Parathyroid adenoma (tissue), 2 donors: ENCODE results near the gene CAMK2B.
A peak's percentile ranks its signal among the peaks of the same experiment; 100 is the strongest.

Experiments
- H2AFZ ChIP-seq: fragments of 300-600 bp; sonication (generic); one replicate; pipeline ENCODE4 v1.7.0; 2017; ENCODE audit warnings: antibody characterized with exemption, mild to moderate bottlenecking
- H3K27ac ChIP-seq: fragments of 300-600 bp; sonication (generic); one replicate; pipeline ENCODE4 v1.7.0; 2017
- H3K27me3 ChIP-seq: fragments of 300-600 bp; sonication (generic); one replicate; pipeline ENCODE4 v1.7.0; 2017; ENCODE audit warnings: low read length; ENCODE audit not compliant: control insufficient read depth, insufficient read depth
- H3K36me3 ChIP-seq: fragments of 300-600 bp; sonication (generic); one replicate; pipeline ENCODE4 v1.7.0; 2017; ENCODE audit warnings: low read length; ENCODE audit not compliant: control insufficient read depth, insufficient read depth
- H3K4me1 ChIP-seq: fragments of 300-600 bp; sonication (generic); one replicate; pipeline ENCODE4 v1.7.0; 2017; ENCODE audit warnings: control low read depth
- H3K4me2 ChIP-seq: fragments of 300-600 bp; sonication (generic); one replicate; pipeline ENCODE4 v1.7.0; 2017; ENCODE audit warnings: low read length
- H3K4me3 ChIP-seq: fragments of 300-600 bp; sonication (generic); one replicate; pipeline ENCODE4 v1.7.0; 2017; ENCODE audit warnings: low read depth, low read length
- H3K79me2 ChIP-seq: fragments of 300-600 bp; sonication (generic); one replicate; pipeline ENCODE4 v1.7.0; 2017; ENCODE audit warnings: control low read depth
- H3K9ac ChIP-seq: fragments of 300-600 bp; sonication (generic); one replicate; pipeline ENCODE4 v1.7.0; 2017; ENCODE audit warnings: mild to moderate bottlenecking
- H3K9me3 ChIP-seq: fragments of 300-600 bp; sonication (generic); one replicate; pipeline ENCODE4 v1.7.0; 2017; ENCODE audit warnings: low read length; ENCODE audit not compliant: control insufficient read depth
- TF ChIP-seq, protein P1 (sequence below): fragments of 300-600 bp; sonication (generic); IDR thresholded peaks from one replicate; pipeline ENCODE4 v1.7.0; 2017; ENCODE audit warnings: antibody characterized with exemption, mild to moderate bottlenecking
- donor health status: primary hyperparathyroidism.

The CAMK2B gene

DNA sequence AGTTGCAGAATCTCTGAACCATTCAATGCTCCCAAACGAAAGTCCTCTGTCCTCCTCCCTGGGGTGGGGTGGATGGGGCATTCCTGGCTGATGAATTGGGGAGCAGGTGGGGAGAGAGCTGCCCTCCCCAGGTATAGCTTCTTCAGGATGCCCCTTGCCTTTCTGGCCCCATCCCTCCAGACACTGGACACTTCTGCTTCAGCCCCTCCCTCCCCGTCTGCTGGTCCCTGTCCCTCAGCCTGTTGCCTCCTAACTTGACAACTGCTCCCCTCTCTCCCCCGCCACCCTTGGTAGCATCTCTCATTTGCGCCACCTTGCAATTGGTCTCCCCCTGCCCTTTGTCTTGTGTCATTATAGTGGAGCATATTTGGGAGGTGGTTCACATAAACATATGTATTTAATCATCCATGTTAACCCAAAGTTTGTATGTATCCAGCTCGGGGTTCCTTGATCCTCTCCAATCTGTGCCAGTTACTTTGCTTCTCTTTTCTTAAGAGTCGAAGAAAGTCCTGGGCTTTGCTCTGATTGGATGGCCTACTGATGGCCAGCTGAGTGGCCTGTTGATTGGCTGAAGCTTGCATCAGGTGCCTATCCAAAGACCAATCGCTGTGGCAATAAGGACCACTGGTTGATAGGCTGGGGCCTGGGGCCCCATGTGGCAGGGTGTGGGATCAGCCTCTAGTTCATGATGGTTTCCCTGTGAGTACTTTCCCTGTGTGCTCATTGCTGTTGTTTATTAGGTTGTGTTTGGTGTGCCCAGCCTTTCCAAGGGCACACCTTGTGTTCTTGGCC, 132.2 kb downstream of the CAMK2B start:
- Histone ChIP-seq H3K9me3 (no peaks in the 10 kb centered on the region), H3K4me2 (no peak overlapping the region), H2AFZ (no peak overlapping the region), H3K4me1 (peaks cover 23% of the 10 kb centered on the region), H3K4me3 (no peak overlapping the region), H3K36me3 (no peaks in the 10 kb centered on the region), H3K27ac (no peak overlapping the region), H3K79me2 (no peaks in the 10 kb centered on the region), H3K9ac (no peak overlapping the region), H3K27me3 (no peaks in the 10 kb centered on the region)
- TF ChIP-seq, protein P1, sequence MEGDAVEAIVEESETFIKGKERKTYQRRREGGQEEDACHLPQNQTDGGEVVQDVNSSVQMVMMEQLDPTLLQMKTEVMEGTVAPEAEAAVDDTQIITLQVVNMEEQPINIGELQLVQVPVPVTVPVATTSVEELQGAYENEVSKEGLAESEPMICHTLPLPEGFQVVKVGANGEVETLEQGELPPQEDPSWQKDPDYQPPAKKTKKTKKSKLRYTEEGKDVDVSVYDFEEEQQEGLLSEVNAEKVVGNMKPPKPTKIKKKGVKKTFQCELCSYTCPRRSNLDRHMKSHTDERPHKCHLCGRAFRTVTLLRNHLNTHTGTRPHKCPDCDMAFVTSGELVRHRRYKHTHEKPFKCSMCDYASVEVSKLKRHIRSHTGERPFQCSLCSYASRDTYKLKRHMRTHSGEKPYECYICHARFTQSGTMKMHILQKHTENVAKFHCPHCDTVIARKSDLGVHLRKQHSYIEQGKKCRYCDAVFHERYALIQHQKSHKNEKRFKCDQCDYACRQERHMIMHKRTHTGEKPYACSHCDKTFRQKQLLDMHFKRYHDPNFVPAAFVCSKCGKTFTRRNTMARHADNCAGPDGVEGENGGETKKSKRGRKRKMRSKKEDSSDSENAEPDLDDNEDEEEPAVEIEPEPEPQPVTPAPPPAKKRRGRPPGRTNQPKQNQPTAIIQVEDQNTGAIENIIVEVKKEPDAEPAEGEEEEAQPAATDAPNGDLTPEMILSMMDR: no peak

GRCh38 chr7:44191171-44191570, 134.2 kb downstream of the CAMK2B start:
- no peak overlapping the region for H3K4me3 ChIP-seq
- no peak overlapping the region for H2AFZ ChIP-seq
- no peak overlapping the region for H3K9ac ChIP-seq
- TF ChIP-seq, protein P1: no peak
- H3K4me2 ChIP-seq: no peak overlapping the region
- no peaks in the 10 kb centered on the region for H3K79me2 ChIP-seq
- peaks cover 30% of the 10 kb centered on the region for H3K4me1 ChIP-seq
- H3K9me3 ChIP-seq: no peaks in the 10 kb centered on the region
- H3K36me3 ChIP-seq: no peaks in the 10 kb centered on the region
- H3K27me3 ChIP-seq: no peaks in the 10 kb centered on the region
- H3K27ac ChIP-seq: no peak overlapping the region

DNA sequence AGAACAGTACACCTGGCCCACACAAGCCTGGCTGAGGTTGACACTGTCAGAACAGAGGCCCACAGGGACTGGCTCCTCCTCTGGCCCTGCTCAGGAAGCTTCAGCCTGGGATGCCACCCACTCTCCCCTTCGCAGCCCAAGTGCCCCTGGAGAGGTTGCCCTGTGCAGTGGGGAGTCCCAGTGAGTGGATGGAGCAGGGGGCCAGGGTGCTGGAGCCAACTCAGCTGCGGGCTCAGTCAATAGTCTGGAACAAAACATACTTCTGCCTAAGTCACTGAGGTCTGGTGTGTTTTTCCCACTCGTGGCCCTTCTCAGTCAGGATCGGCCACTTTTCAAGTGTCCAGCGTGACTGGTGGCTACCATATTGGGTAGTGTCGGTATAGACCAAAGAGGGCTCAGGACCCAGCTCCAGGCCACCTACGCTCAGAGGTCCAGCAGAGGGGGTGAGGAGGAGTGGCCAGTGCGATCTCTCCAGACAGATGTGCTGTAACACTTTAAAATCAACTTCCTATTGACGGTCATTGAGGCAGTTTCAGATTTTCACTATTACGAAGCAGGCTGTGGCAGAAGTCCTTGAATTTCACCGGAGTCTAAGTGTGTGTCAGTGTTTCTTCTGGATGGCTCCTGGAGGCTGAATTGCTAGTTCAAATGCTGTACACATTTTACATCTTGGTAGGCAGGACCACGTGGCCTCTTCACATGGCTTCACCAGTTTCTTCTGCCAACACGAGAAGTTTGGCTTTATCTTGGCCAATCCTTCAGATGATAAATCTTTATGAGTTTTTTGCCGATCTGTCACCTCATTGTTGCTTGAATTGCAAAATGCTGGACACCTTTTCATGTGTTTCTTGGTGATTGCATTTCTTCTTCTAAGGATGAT, 135.2 kb downstream of the CAMK2B start:
- Histone ChIP-seq H3K36me3 (no peaks in the 10 kb centered on the region), H3K79me2 (no peaks in the 10 kb centered on the region), H3K4me3 (no peak overlapping the region), H3K4me1 (peaks cover 30% of the 10 kb centered on the region), H3K27ac (peak overlapping the region; percentile 56), H3K9ac (peak overlapping the region; percentile 19), H2AFZ (peak overlapping the region; percentile 97), H3K9me3 (no peaks in the 10 kb centered on the region), H3K4me2 (no peak overlapping the region), H3K27me3 (no peaks in the 10 kb centered on the region)
- TF ChIP-seq, protein P1: no peak

- Histone ChIP-seq H3K9me3 (no peaks in the 10 kb centered on the region), H2AFZ (peak within 1 kb of the TSS; percentile 97), H3K27me3 (no peaks in the 10 kb centered on the region), H3K79me2 (no peaks in the 10 kb centered on the region), H3K36me3 (no peaks in the 10 kb centered on the region), H3K9ac (peak within 1 kb of the TSS; percentile 19), H3K27ac (peak within 1 kb of the TSS; percentile 56), H3K4me2 (no peak within 1 kb of the TSS), H3K4me1 (peaks cover 30% of the 10 kb centered on the region), H3K4me3 (no peak within 1 kb of the TSS)
- TF ChIP-seq, protein P1: no peak
These were observed 136.0 kb downstream of the CAMK2B start, which contains the start of gene GCK for GRCh38 chr7:44189286-44189992. Gene GCK (minus strand): TSS chr7:44189439. CDS start chr7:44188953, 486 bp downstream.
